Aorta (tissue), 5 donors: ENCODE results near the gene PDE1C. TPM values are rescaled to one million over a fixed set of nuclear protein-coding genes. Genes with fewer than 3 reads are reported as not detected.

Experiments
- ATAC-seq: fragments of 200-7000 bp; cut with Tn5 transposase; one replicate; pipeline ENCODE4 v1.9.1; 2022; ENCODE audit warnings: moderate library complexity; ENCODE audit not compliant: low FRiP score
- DNase-seq, 2 donors: peaks; one replicate each; pipeline ENCODE4 v3.0.0-alpha.2; 2020
- H3K27ac ChIP-seq, 2 donors: one replicate each; pipeline ENCODE4 v1.5.1; 2013; ENCODE audit warnings: low read length in 2 of 2, mild to moderate bottlenecking in 2 of 2, moderate library complexity in 2 of 2, control low read depth in 1 of 2, inconsistent platforms in 1 of 2, low read depth in 1 of 2
- H3K27me3 ChIP-seq, 2 donors: one replicate each; pipeline ENCODE4 v1.6.1; 2013; ENCODE audit warnings: control low read depth in 1 of 2, low read length in 1 of 2, mild to moderate bottlenecking in 1 of 2, moderate library complexity in 1 of 2; ENCODE audit not compliant: insufficient read depth in 2 of 2, control insufficient read depth in 1 of 2
- H3K36me3 ChIP-seq, 2 donors: one replicate each; pipeline ENCODE4 v1.6.1; 2013; ENCODE audit warnings: control low read depth in 1 of 2, low read length in 1 of 2, mild to moderate bottlenecking in 1 of 2; ENCODE audit not compliant: insufficient read depth in 2 of 2, control insufficient read depth in 1 of 2
- H3K4me1 ChIP-seq, 2 donors: one replicate each; pipeline ENCODE4 v1.6.1; 2013; ENCODE audit warnings: low read length in 2 of 2, control low read depth in 1 of 2, mild to moderate bottlenecking in 1 of 2, moderate library complexity in 1 of 2; ENCODE audit not compliant: insufficient read depth in 2 of 2, control insufficient read depth in 1 of 2
- H3K4me3 ChIP-seq, 2 donors: one replicate each; pipeline ENCODE4 v1.5.1; 2013; ENCODE audit warnings: low read length in 2 of 2, control low read depth in 1 of 2, mild to moderate bottlenecking in 1 of 2
- H3K9me3 ChIP-seq: one replicate; pipeline ENCODE4 v1.6.1; 2013; ENCODE audit warnings: mild to moderate bottlenecking, low read length; ENCODE audit not compliant: control insufficient read depth
- WGBS, 2 donors: extraction: QIAGEN DNeasy Blood & Tissue Kit; methylation state at CpG; one replicate each; pipeline ENCODE4 v1.1.7; 2013; 5-methylcytosine and 5-hydroxymethylcytosine counted together
- intact Hi-C, 2 donors: fragments of 100-400 bp; cut with DNase I; formaldehyde crosslinking; loops; one replicate each; pipeline versions ENCODE4 v1.14.2 to v1.15.0; 2022
- polyA plus RNA-seq, 2 donors: library from polyadenylated mRNA; stranded (reverse); fragments of 200-250 nt; gene quantifications; one replicate each; pipeline ENCODE4 v1.2.3, GENCODE V29; 2013
- total RNA-seq, 2 donors: library from RNA; stranded (reverse); fragmentation: NEBNext Ultra II Directional; extraction: Animal tissue kit (Norgen Biotek cat#: 25700); gene quantifications; one replicate each; pipeline ENCODE4 v1.2.1, GENCODE V29; 2021
- donor health status: healthy with polysubstance abuse.
- donor health status: Bipolar disorder and iron deficiency.
- donor health status: DM: no; HTN: no; CAD: no.
- donor health status: DM: no; HTN: no; CAD: no.
- donor health status: DM: yes; HTN: yes; CAD: no.

PDE1C gene
- total and polyA plus RNA-seq, 4 donors = 0.84 to 7.1 (median 4.6) TPM

DNA sequence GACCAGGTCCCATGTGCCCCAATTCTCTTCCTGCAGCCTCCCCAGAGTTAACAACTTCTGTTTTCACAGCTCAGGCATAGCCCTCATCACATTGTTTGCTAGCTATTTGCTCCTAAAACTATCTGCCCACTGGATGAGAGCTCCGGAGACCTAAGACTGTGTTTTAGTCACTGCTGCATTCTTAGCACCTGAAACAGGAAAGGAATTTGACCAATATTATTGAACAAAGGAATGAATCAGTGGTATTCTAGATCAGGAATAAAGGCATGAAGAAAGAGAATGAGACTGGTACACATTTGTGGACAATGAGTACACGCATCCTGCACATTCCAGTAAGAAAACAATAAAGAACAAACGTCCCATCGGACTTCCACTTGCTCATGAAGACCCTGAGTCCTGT is 328.4 kb downstream of the PDE1C start:
- no peak for ATAC-seq

DNA sequence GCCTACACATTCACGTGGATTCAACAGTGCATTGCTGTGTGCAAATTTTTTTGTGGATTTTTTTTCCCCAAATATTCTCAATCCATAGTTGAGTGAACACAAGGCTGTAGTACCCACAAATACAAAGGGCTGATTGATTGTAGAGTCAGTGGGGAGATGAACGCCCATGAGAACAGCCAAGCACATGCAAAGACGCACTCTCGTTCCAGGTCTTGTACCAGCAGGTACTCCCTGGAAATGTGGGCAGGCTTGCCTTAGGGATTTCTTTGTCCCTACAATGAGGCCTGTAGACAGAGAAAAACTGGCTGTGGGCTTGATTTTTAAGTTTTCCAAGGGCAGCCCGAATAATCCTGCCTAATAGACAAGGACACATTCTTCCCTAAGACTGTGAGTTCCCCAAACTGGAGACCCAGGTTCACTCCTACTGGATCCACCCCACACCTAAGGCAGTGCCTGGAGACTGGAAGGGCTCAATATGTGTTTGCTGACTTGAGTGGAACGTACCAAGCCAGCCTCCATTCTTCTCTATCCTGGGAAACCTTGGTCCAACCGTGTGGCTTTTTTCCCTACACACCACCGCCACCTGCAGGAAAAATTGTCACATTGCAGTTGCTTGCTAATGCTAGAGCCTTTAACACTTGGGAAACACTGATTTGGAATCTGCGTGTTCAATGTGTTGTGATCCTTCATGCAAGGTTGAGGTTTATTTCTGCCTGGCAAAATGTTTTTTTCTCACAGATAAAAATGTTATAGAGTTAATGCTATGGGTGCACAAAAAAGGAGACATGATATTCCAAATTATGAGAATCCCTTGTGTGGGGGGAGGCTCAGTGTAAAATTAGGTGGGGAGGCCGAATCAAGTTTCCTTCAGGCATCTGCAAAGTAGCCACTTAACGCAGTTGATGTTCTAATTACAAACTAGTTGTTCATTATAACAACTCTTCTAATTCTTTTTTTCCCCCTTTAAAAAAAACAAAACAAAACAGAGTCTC is 333.9 kb downstream of the PDE1C start:
- Histone ChIP-seq H3K4me3 (no peak overlapping the region), H3K27me3 (no peaks in the 10 kb centered on the region), H3K4me1 (no peaks in the 10 kb centered on the region), H3K27ac (no peak overlapping the region), H3K9me3 (no peaks in the 10 kb centered on the region), H3K36me3 (no peaks in the 10 kb centered on the region)
- DNase-seq = no peak
- intact Hi-C loops = loop anchor here (5.0 to 10.0 kb wide), 3 partner anchors 89 to 604 kb away; no protein-coding TSS in a partner anchor
- peak; percentile 71 for ATAC-seq
- 53% methylated on average over 11 of the region's 11 CpGs for WGBS, 2 donors

More for the DNA sequence above, 328.4 kb downstream of the PDE1C start:
- H3K27me3 ChIP-seq = no peaks in the 10 kb centered on the region
- intact Hi-C loops = loop anchor here (10.0 kb wide), 2 partner anchors 603 to 947 kb away; no protein-coding TSS in a partner anchor
- H3K4me3 ChIP-seq = no peak overlapping the region
- H3K27ac ChIP-seq = no peak overlapping the region
- no peak for DNase-seq
- H3K36me3 ChIP-seq = no peaks in the 10 kb centered on the region
- no peaks in the 10 kb centered on the region for H3K9me3 ChIP-seq
- H3K4me1 ChIP-seq = no peaks in the 10 kb centered on the region
- 61 to 66% methylated on average over 4 of the region's 4 CpGs for whole genome bisulfite sequencing, 2 donors

DNA sequence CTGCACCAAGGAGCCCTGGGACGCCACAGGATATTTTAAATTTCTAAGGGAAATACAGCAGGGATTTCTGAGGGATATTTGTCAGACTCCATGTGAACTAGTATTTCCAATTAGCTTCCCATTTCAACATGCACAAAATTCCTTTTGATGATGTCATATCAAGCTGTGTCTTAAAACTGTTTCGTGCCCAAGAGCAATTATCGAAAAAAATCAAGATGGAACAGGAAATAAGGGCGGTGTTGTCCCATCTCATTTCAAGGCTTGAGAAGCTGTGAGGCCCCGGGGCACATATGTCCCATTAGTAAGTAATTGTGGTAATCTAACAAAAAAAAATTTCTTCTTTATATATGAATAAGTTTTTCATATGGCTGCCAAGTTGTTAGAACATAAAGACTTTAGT is 335.8 kb downstream of the PDE1C start:
- Histone ChIP-seq H3K27ac (no peak overlapping the region), H3K36me3 (no peaks in the 10 kb centered on the region), H3K4me3 (no peak overlapping the region), H3K27me3 (no peaks in the 10 kb centered on the region), H3K9me3 (no peaks in the 10 kb centered on the region), H3K4me1 (no peaks in the 10 kb centered on the region)
- WGBS, 2 donors = 52 to 58% methylated on average over 5 of the region's 5 CpGs
- intact Hi-C loops = loop anchor here (10.0 kb wide), 1 partner anchor 290 kb away; no protein-coding TSS in a partner anchor
- DNase-seq (no peak), ATAC-seq (no peak)

DNA sequence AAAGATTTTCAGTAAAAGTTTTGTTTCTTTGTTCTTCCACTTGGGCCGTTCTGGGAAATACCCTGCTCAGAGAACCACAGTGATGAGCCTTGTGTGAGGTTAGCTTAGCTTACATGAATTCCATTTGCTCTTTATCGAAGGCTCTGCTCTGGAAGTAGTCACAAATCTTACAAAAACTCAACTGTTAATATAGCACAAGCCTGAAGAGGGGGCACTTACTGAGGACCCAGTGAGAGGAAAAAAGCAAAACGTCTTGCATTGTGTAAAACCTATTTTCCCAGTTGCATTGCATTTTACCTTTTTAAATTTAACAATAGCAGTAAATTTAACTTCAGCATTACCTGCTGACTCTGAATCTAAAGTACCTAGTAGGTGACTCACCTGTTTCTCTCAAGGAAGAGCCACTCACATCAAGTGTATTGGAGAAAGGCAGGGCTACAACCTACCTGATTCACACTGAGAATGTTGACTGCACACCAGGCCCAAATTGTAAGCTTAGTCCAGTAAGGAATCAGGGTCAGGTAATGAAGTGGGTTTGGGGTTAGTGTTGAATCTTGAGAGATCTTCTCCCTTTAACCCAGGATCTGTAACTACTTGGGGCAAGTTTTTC is 340.9 kb downstream of the PDE1C start:
- no peaks in the 10 kb centered on the region for H3K4me1 ChIP-seq
- no peak overlapping the region for H3K27ac ChIP-seq
- H3K4me3 ChIP-seq = no peak overlapping the region
- intact Hi-C loops = no loop called here
- no peaks in the 10 kb centered on the region for H3K36me3 ChIP-seq
- ATAC-seq = no peak
- H3K9me3 ChIP-seq = no peaks in the 10 kb centered on the region
- 43 to 51% methylated on average over 3 of the region's 3 CpGs for WGBS, 2 donors
- no peak for DNase-seq
- no peaks in the 10 kb centered on the region for H3K27me3 ChIP-seq

DNA sequence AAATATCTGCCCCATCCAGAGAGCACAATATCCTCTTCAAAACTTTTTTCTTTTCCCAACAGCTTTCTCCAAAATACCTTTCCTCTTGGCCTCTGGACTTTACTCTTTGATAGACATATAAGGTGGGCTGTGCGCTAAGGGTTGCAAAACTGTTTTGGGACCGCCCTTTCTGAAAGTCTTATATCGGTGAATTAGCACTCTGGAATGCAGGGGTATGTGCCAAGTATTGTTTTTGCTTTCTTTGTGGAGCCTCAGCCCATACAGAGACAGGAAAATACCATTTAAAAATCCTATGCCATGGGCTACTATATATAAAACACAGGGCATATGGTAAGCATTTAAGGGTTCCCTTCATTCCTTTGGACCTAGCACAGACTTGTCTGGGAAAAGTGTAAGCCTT is 345.5 kb downstream of the PDE1C start:
- Histone ChIP-seq H3K27me3 (no peaks in the 10 kb centered on the region), H3K36me3 (no peaks in the 10 kb centered on the region), H3K4me3 (no peak overlapping the region), H3K4me1 (no peaks in the 10 kb centered on the region), H3K9me3 (no peaks in the 10 kb centered on the region), H3K27ac (no peak overlapping the region)
- intact Hi-C loops = no loop called here
- DNase-seq (no peak), ATAC-seq (no peak)
- WGBS, 2 donors = 50 to 57% methylated on average over 3 of the region's 3 CpGs

DNA sequence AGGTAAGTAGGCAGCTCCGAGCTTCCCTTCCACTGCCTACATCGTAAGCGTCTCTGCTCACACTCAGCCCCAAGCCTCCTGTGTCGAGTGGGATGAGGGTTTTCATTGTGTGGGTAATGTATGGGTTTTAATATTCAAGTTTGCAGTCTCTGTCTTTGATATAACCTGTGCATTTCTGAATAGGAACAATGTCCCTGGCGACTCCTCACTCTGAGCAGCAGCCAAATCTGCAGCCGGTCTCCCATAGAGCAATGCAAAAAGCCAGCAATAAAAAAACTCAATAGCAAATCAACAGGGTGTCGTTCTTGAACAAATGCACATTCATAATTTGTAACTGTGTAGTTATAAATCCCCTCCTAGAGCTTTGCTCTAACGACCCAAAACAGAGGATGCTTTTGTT is 349.8 kb downstream of the PDE1C start:
- H3K27me3 ChIP-seq = no peaks in the 10 kb centered on the region
- no peaks in the 10 kb centered on the region for H3K9me3 ChIP-seq
- H3K27ac ChIP-seq = no peak overlapping the region
- DNase-seq (no peak), ATAC-seq (no peak)
- intact Hi-C loops = no loop called here
- 80 to 86% methylated on average over 8 of the region's 8 CpGs for WGBS, 2 donors
- no peak overlapping the region for H3K4me3 ChIP-seq
- H3K4me1 ChIP-seq = no peaks in the 10 kb centered on the region
- H3K36me3 ChIP-seq = no peaks in the 10 kb centered on the region

DNA sequence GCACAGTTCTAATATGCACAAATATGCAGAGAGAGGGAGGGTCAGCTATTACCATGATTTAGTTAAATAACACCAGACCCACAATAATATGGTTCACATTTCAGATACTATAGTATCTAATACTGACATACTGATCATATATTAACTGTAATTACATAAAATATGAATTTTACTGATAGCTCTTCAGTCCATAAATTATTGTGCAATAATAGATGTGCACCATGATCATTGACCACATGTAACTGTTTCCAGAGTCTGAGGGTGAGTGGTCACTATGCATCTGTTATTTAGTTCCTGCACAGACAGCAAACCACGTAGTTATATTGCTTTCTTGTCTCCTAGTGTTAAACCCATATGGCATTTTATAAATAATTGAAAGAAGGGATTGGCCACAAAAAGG is 353.9 kb downstream of the PDE1C start:
- no peaks in the 10 kb centered on the region for H3K36me3 ChIP-seq
- no peak for ATAC-seq
- DNase-seq = no peak
- WGBS, 2 donors = 67 to 79% methylated on average over 1 of the region's 1 CpG
- peaks cover 6% of the 10 kb centered on the region for H3K9me3 ChIP-seq
- H3K4me3 ChIP-seq = no peak overlapping the region
- intact Hi-C loops = no loop called here
- H3K4me1 ChIP-seq = no peaks in the 10 kb centered on the region
- H3K27ac ChIP-seq = no peak overlapping the region
- H3K27me3 ChIP-seq = no peaks in the 10 kb centered on the region

DNA sequence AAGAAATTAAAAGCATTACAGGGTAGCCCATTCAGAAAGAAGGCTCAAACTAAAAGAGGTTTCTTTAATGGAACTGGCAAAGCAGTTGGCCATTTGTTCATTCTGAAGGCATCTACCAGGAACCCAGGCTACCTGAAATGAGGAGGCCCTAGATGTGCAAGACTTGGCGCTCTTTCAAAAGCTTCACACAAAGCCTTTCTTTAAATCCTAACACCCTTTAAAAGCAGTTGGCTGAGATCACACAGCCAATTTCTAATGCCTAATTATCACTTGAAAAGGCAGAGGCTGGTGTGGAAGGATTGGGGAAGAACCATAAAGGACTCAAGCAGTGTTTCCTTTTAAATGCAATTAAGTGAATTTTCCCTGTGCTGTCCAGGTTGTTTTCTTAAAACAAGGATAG is 360.0 kb downstream of the PDE1C start:
- no peaks in the 10 kb centered on the region for H3K27me3 ChIP-seq
- H3K36me3 ChIP-seq = no peaks in the 10 kb centered on the region
- H3K27ac ChIP-seq = no peak overlapping the region
- no peak overlapping the region for H3K4me3 ChIP-seq
- no peak for DNase-seq
- H3K4me1 ChIP-seq = no peaks in the 10 kb centered on the region
- ATAC-seq = no peak
- WGBS, 2 donors = 46 to 49% methylated on average over 1 of the region's 1 CpG
- intact Hi-C loops = no loop called here
- peaks cover 6% of the 10 kb centered on the region for H3K9me3 ChIP-seq
